ENCODE data around the gene CRAMP1. TPM values are rescaled to one million over a fixed set of nuclear protein-coding genes. Genes with fewer than 3 reads are reported as not detected.
A peak's percentile ranks its signal among the peaks of the same experiment; 100 is the strongest.

The CRAMP1 gene
- total RNA-seq, 1 experiment from 2014 or later = 22.9 TPM

DNA sequence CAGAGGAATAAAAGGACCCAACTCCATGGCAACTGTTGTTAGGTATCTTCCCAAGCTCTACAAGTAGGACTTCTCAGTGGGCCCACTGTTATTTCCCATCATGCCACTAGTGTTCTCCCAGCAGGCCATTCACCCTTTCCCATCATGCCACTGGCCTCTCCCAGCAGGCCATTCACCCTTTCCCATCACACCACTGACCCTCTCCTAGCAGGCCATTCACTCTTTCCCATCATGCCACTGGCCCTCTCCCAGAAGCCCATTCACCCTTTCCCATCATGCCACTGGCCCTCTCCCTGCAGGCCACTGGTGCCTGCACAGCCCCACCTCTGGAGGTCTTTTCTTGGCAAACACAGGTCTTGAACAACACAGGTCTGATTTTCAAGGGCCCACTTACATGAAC is 36.6 kb upstream of the CRAMP1 start:
- no peaks in the 10 kb centered on the region for H3K27me3 ChIP-seq (ENCODE audit: insufficient read depth, low read length)
- H3K4me1 ChIP-seq (ENCODE audit: control insufficient read depth in 1 of 2, insufficient read depth in 2 of 2, low read length in 2 of 2) = no peaks in the 10 kb centered on the region
- intact Hi-C loops (cut with micrococcal nuclease) = no loop called here
- RAD21 ChIA-PET (ENCODE audit: low non-redundant PET in 1 of 2, low total read pairs in 2 of 2, uncharacterized antibody in 2 of 2, unreplicated experiment in 2 of 2) = no interaction called here
- H3K4me3 ChIP-seq (replicated peaks in 1 of 2; ENCODE audit: low read depth in 1 of 2, low read length in 2 of 2) = no peak overlapping the region
- H3K9ac ChIP-seq (ENCODE audit: low read length) = no peak overlapping the region
- TF ChIP-seq SP1 (IDR thresholded peaks at IDR 0.05; ENCODE audit: low read depth) (no peak), CBX3 (IDR thresholded peaks at IDR 0.05; ENCODE audit: low read depth) (no peak), SRF (IDR thresholded peaks at IDR 0.05; ENCODE audit: low read depth) (no peak), RAD21 (IDR thresholded peaks at IDR 0.05; ENCODE audit: low read depth) (no peak), POLR2AphosphoS5 (IDR thresholded peaks at IDR 0.05; ENCODE audit: low read depth, low read length) (no peak), EZH2phosphoT487 (IDR thresholded peaks at IDR 0.05; ENCODE audit: borderline replicate concordance) (no peak), EGR1 (IDR thresholded peaks at IDR 0.05; ENCODE audit: low read depth) (no peak), ZFX (IDR thresholded peaks at IDR 0.05) (no peak), EZH2 (IDR thresholded peaks at IDR 0.05) (no peak), JUND (IDR thresholded peaks at IDR 0.05) (no peak), ZNF274 (IDR thresholded peaks at IDR 0.05; ENCODE audit: low read depth, low read length) (no peak), ELF1 (IDR thresholded peaks at IDR 0.05; ENCODE audit: borderline replicate concordance, low read depth) (no peak)
- TF ChIP-seq, protein P1, sequence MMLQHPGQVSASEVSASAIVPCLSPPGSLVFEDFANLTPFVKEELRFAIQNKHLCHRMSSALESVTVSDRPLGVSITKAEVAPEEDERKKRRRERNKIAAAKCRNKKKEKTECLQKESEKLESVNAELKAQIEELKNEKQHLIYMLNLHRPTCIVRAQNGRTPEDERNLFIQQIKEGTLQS (IDR thresholded peaks at IDR 0.05) = no peak
- TF ChIP-seq, protein P2, sequence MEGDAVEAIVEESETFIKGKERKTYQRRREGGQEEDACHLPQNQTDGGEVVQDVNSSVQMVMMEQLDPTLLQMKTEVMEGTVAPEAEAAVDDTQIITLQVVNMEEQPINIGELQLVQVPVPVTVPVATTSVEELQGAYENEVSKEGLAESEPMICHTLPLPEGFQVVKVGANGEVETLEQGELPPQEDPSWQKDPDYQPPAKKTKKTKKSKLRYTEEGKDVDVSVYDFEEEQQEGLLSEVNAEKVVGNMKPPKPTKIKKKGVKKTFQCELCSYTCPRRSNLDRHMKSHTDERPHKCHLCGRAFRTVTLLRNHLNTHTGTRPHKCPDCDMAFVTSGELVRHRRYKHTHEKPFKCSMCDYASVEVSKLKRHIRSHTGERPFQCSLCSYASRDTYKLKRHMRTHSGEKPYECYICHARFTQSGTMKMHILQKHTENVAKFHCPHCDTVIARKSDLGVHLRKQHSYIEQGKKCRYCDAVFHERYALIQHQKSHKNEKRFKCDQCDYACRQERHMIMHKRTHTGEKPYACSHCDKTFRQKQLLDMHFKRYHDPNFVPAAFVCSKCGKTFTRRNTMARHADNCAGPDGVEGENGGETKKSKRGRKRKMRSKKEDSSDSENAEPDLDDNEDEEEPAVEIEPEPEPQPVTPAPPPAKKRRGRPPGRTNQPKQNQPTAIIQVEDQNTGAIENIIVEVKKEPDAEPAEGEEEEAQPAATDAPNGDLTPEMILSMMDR (IDR thresholded peaks at IDR 0.05 in 2 of 3, conservative IDR thresholded peaks at IDR 0.05 in 1 of 3; ENCODE audit: borderline replicate concordance in 1 of 3, insufficient read depth in 1 of 3, low read depth in 2 of 3, low read length in 2 of 3) = no peak
- H3K79me2 ChIP-seq (ENCODE audit: insufficient read depth, low read length) = no peaks in the 10 kb centered on the region
- no peak overlapping the region for H3K4me2 ChIP-seq (ENCODE audit: low read length)
- POLR2A ChIA-PET = no interaction called here
- H4K20me1 ChIP-seq (ENCODE audit: insufficient read depth) = no peaks in the 10 kb centered on the region
- no peak overlapping the region for H2AFZ ChIP-seq (ENCODE audit: low read depth, low read length, poor library complexity, severe bottlenecking)
- H3K27ac ChIP-seq (ENCODE audit: low read depth, low read length) = no peak overlapping the region
- ATAC-seq (peak; percentile 60), DNase-seq (ENCODE audit: low read depth, low spot score) (no peak)
- BruUV-seq (replicated peaks) = no TSS peak
- peaks cover 0 to 5% of the 10 kb centered on the region in 2 experiments; a peak in 1 of 4 replicates for H3K36me3 ChIP-seq (ENCODE audit: control insufficient read depth in 1 of 2, insufficient read depth in 2 of 2, low read length in 2 of 2)
- H3K9me3 ChIP-seq (ENCODE audit: control insufficient read depth in 1 of 2, insufficient read depth in 1 of 2, low read depth in 1 of 2, low read length in 2 of 2) = no peaks in the 10 kb centered on the region
- CTCF ChIA-PET = no interaction called here
- no peaks in the 10 kb centered on the region for H3K9me2 ChIP-seq (ENCODE audit: insufficient read depth)
